GM12891 (cell line): Measurements from ENCODE around the gene ANOS1. TPM values are rescaled to one million over a fixed set of nuclear protein-coding genes. Genes with fewer than 3 reads are reported as not detected.
"Not testable (repeated sequence)": the region's sequence is repeated elsewhere in the genome, so short reads cannot be mapped to it uniquely, and the experiment has no call there.

Experiments used
- DNase-seq: peaks from one replicate; pipeline ENCODE4 v3.0.0; 2011; ENCODE audit warnings: low spot score; ENCODE audit not compliant: insufficient read length
- FAIRE-seq: peaks from 2 replicates; lab custom pipeline; 2011; peaks lifted over from hg19 to GRCh38; lab: Jason Lieb, UNC
- PAX5 ChIP-seq: IDR thresholded peaks from 2 replicates; pipeline ENCODE4 v1.6.1; 2011; ENCODE audit warnings: low read length, moderate library complexity, mild to moderate bottlenecking; ENCODE audit not compliant: insufficient read depth, severe bottlenecking
- POLR2A ChIP-seq: IDR thresholded peaks from 2 replicates; pipeline ENCODE4 v1.6.1; 2011; ENCODE audit warnings: low read depth, low read length, control low read depth
- POLR2AphosphoS5 ChIP-seq: IDR thresholded peaks from 2 replicates; pipeline ENCODE4 v1.6.1; 2011; ENCODE audit warnings: low read depth, low read length, control low read depth
- POU2F2 ChIP-seq: IDR thresholded peaks from 2 replicates; pipeline ENCODE4 v1.6.1; 2011; ENCODE audit warnings: low read depth, mild to moderate bottlenecking, control low read depth, low read length, moderate library complexity
- SPI1 ChIP-seq: IDR thresholded peaks from 2 replicates; pipeline ENCODE4 v1.6.1; 2011; ENCODE audit warnings: low read depth, low read length, control low read depth
- TAF1 ChIP-seq: IDR thresholded peaks from 2 replicates; pipeline ENCODE4 v1.6.1; 2011; ENCODE audit warnings: low read depth, low read length, control low read depth
- polyA plus RNA-seq: library from polyadenylated mRNA; unstranded; fragments of >200 nt; gene quantifications from one replicate; pipeline ENCODE4 v1.2.1, GENCODE V29; 2012; ENCODE audit warnings: low read depth, missing spikeins, inconsistent platforms; ENCODE audit not compliant: missing spikeins

ANOS1 gene
- polyA plus RNA-seq = 0.01 TPM

- TF ChIP-seq TAF1 = no peak
- no peak for TF ChIP-seq SPI1
- TF ChIP-seq PAX5 = no peak
- no peak for TF ChIP-seq POLR2A
- no peak for TF ChIP-seq POLR2AphosphoS5
- FAIRE-seq (no peak), DNase-seq (no peak)
These were observed at the start of gene ANOS1 for GRCh38 chrX:8731559-8732395. Gene ANOS1, minus strand, starts transcription at chrX:8732137. Its CDS starts 101 bp downstream, at chrX:8732036.

GRCh38 chrX:8773117-8773516 is 41.2 kb upstream of the ANOS1 start:
- FAIRE-seq = no peak
- TF ChIP-seq TAF1 (no peak), POU2F2 (no peak), POLR2A (no peak), PAX5 (no peak), POLR2AphosphoS5 (no peak), SPI1 (no peak)

GRCh38 chrX:8760021-8760420 is 28.1 kb upstream of the ANOS1 start:
- FAIRE-seq (peak; percentile 48), DNase-seq (no peak)

More at GRCh38 chrX:8773117-8773516, 41.2 kb upstream of the ANOS1 start:
- DNase-seq = no peak

GRCh38 chrX:8758706-8759105 is 26.8 kb upstream of the ANOS1 start:
- DNase-seq, FAIRE-seq: not testable (repeated sequence)

More at GRCh38 chrX:8760021-8760420, 28.1 kb upstream of the ANOS1 start:
- TF ChIP-seq SPI1 = no peak

- DNase-seq = not testable (repeated sequence)
- peak; percentile 95 for FAIRE-seq
These were observed 25.9 kb upstream of the ANOS1 start for GRCh38 chrX:8757609-8758389.

- FAIRE-seq = no peak
- DNase-seq = no peak
- TF ChIP-seq POLR2AphosphoS5 = no peak
- TF ChIP-seq POLR2A = no peak
- no peak for TF ChIP-seq SPI1
- TF ChIP-seq PAX5 = no peak
- TF ChIP-seq TAF1 = no peak
- TF ChIP-seq POU2F2 = no peak
These were observed 23.9 kb upstream of the ANOS1 start for GRCh38 chrX:8755813-8756212.

GRCh38 chrX:8755116-8755515 is 23.2 kb upstream of the ANOS1 start:
- no peak for DNase-seq
- FAIRE-seq = no peak
- no peak for TF ChIP-seq POLR2AphosphoS5
- no peak for TF ChIP-seq SPI1
- TF ChIP-seq POU2F2 = no peak
- TF ChIP-seq POLR2A = no peak

GRCh38 chrX:8749697-8750096 is 17.8 kb upstream of the ANOS1 start:
- no peak for TF ChIP-seq PAX5
- TF ChIP-seq TAF1 = no peak
- no peak for TF ChIP-seq POU2F2
- TF ChIP-seq POLR2AphosphoS5 = no peak
- TF ChIP-seq POLR2A = no peak
- no peak for TF ChIP-seq SPI1
- no peak for FAIRE-seq

GRCh38 chrX:8748855-8749254 is 16.9 kb upstream of the ANOS1 start:
- FAIRE-seq = no peak
- no peak for DNase-seq
- TF ChIP-seq POLR2A (no peak), SPI1 (no peak), POLR2AphosphoS5 (no peak), PAX5 (no peak), TAF1 (no peak), POU2F2 (no peak)

More at GRCh38 chrX:8749697-8750096, 17.8 kb upstream of the ANOS1 start:
- DNase-seq = no peak

- TF ChIP-seq SPI1 = no peak
- no peak for TF ChIP-seq PAX5
- no peak for TF ChIP-seq TAF1
- no peak for TF ChIP-seq POU2F2
- no peak for TF ChIP-seq POLR2AphosphoS5
- TF ChIP-seq POLR2A = no peak
- FAIRE-seq (no peak), DNase-seq (no peak)
These were observed 11.3 kb upstream of the ANOS1 start for GRCh38 chrX:8743126-8743732.

- TF ChIP-seq POU2F2 = no peak
- no peak for TF ChIP-seq POLR2AphosphoS5
- TF ChIP-seq TAF1 = no peak
- TF ChIP-seq POLR2A = no peak
- TF ChIP-seq SPI1 = no peak
- TF ChIP-seq PAX5 = no peak
- no peak for FAIRE-seq
- no peak for DNase-seq
These were observed 10.0 kb upstream of the ANOS1 start for GRCh38 chrX:8741981-8742380.
